Measurements from ENCODE around the gene NEUROG1.

NEUROG1 gene

GRCh38 chr5:135535820-135536801 lies at the start of gene NEUROG1:
NEUROG1 (minus strand) TSS chr5:135535964; CDS start chr5:135535690, 274 bp downstream.
- no peak for DNase-seq

GRCh38 chr5:135584918-135585317 lies 49.2 kb upstream of the NEUROG1 start:
- no peak for DNase-seq

- no peak for DNase-seq
These were observed 48.5 kb upstream of the NEUROG1 start for GRCh38 chr5:135584276-135584675.

- DNase-seq: no peak
These were observed 46.5 kb upstream of the NEUROG1 start for GRCh38 chr5:135582099-135582781.

DNA sequence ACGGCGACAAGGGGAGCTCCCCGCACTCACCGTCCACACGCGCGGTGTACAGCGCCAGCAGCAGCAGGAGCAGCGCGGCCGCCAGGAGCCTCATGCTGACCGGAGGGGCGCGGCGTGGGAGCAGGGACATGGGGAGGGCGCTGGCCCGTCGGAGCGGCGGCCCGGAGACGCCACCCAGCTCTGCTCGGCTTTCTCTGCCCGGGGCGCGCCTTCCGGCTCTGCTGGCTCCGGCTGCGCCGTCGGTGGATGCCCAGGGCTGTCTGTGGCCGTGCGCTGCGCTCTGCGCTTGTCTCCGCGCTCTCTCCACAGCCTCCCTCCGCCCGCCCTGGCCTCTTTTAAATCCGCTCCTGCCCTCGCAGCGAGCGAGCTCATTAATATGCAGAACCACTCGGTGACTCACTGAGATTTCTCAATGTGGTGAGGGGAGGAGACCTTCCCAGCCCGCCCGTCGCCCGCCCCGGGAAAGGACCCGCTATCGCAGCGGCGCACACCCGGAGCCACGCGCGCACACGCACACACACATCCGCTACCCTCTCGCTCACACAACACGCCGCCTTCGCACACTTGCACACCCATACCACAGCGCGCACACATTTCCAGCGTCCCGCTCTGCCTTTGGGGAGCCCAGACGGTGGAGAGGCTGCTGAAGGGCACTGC lies 43.0 kb upstream of the NEUROG1 start, which contains the start of gene CXCL14:
Gene CXCL14, minus strand, starts transcription at position 307 of the 657 bp plus-strand sequence. Its CDS starts 213 bp downstream, at position 94.
- DNase-seq: no peak

DNA sequence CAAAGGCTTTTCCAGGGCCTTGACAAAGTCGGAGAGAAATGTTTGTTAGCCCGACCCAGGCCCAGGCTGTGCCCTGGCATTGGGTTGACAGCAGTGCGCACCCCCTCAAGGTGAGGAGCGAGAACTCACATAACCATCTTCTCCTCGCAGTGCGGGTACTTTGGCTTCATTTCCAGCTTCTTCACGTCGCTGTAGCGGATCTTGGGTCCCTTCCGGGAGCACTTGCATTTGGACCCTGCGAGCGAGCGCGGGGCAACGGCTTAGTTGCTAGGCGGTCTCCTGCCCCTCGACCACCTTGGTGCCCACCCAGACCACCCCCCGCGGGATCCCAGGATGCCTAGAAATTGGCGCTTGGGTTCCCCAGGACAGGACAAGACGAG lies 42.5 kb upstream of the NEUROG1 start:
- no peak for DNase-seq

GRCh38 chr5:135577421-135577820 lies 41.7 kb upstream of the NEUROG1 start:
- DNase-seq: no peak

- no peak for DNase-seq
These were observed 40.4 kb upstream of the NEUROG1 start for GRCh38 chr5:135576075-135576599.

DNA sequence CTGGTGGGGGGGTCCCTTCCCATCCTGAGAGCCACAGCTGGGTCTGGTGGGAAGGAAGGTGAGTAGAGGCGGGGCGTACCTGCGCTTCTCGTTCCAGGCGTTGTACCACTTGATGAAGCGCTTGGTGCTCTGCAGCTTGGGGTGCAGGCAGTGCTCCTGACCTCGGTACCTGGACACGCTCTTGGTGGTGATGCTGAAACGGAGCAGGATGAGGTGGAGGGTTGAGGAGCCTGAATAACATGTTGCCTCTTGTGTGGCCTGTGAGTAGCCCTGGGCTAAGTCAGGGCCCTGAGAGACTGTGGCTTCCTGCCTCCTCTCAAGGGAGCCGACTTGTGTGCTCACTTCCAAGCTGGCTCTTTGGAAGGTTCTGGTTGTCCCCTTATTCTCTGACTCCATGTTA lies 38.7 kb upstream of the NEUROG1 start:
- DNase-seq: no peak

GRCh38 chr5:135571902-135572301 lies 36.1 kb upstream of the NEUROG1 start:
- no peak for DNase-seq

DNA sequence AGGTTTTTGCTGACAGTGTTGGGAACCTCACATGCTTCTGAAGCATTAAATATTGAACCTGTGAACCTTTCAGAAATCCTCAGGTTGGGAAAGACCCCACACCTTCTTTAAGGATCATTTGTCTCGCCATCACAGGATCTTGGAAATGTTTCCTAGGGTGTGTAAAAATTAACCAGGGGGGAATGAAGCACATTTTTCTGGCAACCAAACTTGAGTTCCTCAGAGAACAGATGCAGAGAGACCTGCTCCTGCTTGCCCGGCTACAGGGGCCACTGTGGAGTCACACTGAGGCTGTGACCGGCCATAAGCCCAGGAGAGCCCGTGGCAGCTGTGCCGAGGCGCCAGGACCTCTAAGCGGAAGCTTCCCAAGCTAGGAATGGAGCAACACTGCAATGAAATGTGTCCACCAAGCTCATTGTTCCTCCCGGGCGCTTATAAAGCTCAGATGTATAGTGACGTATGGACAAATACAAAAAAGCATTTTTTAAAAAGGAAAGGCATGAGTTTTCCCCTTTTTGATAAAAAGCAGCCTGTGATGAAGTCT lies 35.4 kb upstream of the NEUROG1 start:
- DNase-seq: no peak

DNA sequence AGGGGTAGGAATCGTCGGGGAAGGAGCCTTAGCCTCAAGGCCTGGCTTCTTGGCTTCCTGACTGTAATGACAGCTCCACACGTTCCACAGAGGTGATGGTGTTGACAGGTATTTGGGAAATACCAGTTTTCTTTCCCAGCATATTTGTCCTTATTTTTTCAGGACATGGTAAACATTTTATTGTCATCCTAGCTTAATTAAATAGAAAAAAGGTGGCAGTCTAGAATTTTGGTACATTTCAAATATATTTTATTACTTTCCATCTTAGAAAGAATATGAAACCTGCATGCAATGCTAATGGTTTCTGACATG lies 34.6 kb upstream of the NEUROG1 start:
- DNase-seq: no peak

- DNase-seq: peak; percentile 10
These were observed 34.1 kb upstream of the NEUROG1 start for GRCh38 chr5:135569755-135570452.

GRCh38 chr5:135568923-135569360 lies 33.2 kb upstream of the NEUROG1 start:
- DNase-seq: no peak

DNA sequence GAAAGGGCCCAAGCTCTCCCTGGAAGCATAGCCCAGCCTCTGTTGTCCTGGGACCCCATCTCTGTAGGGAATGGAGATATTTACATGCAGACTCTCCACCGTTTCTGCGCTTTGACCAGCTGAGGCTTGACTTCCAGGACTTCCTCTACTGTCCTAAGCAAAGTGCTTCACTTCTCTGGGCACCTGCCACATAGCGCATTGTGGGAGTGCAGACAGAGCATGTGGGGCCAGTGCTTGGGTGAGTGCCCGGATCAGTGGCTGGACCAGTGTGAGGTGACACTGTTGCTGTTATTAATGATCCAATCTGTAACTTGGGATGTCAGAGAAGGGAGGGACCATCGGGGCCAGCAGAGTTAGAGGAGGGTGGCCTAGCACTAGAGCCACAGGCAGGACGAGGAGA lies 32.5 kb upstream of the NEUROG1 start:
- no peak for DNase-seq

GRCh38 chr5:135567661-135568060 lies 31.9 kb upstream of the NEUROG1 start:
- DNase-seq: no peak

GRCh38 chr5:135566422-135567400 lies 30.9 kb upstream of the NEUROG1 start:
- no peak for DNase-seq

GRCh38 chr5:135565725-135566421 lies 30.1 kb upstream of the NEUROG1 start:
- DNase-seq: no peak

- DNase-seq: no peak
These were observed 29.5 kb upstream of the NEUROG1 start for GRCh38 chr5:135565266-135565665.

DNA sequence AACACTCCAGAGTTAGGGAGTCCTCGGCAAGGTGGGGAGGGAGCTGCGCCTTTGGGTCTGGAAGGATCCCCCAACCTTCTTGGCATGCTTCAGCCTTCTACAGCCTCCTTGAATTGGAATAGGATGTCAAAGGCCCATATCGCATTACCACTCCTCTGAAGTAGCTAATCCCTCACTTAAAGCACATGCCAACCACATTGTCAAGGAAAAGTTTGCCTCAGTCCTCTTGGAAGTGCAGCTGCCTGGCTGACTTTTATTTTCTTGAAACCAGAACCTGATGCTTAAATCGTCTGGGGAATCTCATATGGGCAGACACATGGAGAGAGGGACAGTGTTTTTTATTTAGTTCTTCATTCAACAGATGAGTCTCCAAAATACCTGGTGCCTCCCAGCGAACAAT lies 28.6 kb upstream of the NEUROG1 start:
- DNase-seq: no peak

All from NCI-H1092 treated with DMSO at 0.1 percent for 48 hours (cell line).